Activated CD4-positive, alpha-beta T cell treated with anti-CD3 and anti-CD28 coated beads for 36 hours (primary cell): ENCODE measurements around the gene TDRD3. TPM values are rescaled to one million over a fixed set of nuclear protein-coding genes. Genes with fewer than 3 reads are reported as not detected.

Source experiments
- ATAC-seq: fragments of 200-7000 bp; cut with Tn5 transposase; one replicate; pipeline ENCODE4 v1.10.0; 2021; ENCODE audit warnings: mild to moderate bottlenecking, moderate library complexity
- CTCF ChIA-PET: fragments of 350-600 bp; sonication (Branson Sonifier 250); formaldehyde crosslinking; loops from one replicate; lab custom pipeline; 2021; ENCODE audit warnings: antibody characterized with exemption; lab: Charles Lee
- POLR2A ChIA-PET: fragments of 350-600 bp; sonication (Branson Sonifier 250); formaldehyde crosslinking; loops from one replicate; lab custom pipeline; 2021; ENCODE audit warnings: antibody characterized with exemption, inconsistent platforms; lab: Charles Lee
- DNase-seq: peaks from one replicate; pipeline ENCODE4 v3.0.0-alpha.2; 2020
- H3K27ac Mint-ChIP-seq: one replicate; pipeline ENCODE4 v1.8.0; 2021; ENCODE audit warnings: mixed read lengths
- H3K27me3 Mint-ChIP-seq: one replicate; pipeline ENCODE4 v1.8.0; 2021; ENCODE audit warnings: mixed read lengths
- H3K36me3 Mint-ChIP-seq: one replicate; pipeline ENCODE4 v1.8.0; 2021; ENCODE audit warnings: low read depth, mixed read lengths
- H3K4me1 Mint-ChIP-seq: one replicate; pipeline ENCODE4 v1.8.0; 2021; ENCODE audit warnings: mixed read lengths
- H3K4me3 Mint-ChIP-seq: one replicate; pipeline ENCODE4 v1.8.0; 2021; ENCODE audit warnings: mild to moderate bottlenecking, moderate library complexity, mixed read lengths
- H3K9me3 Mint-ChIP-seq: one replicate; pipeline ENCODE4 v1.8.0; 2021; ENCODE audit warnings: low read depth, mixed read lengths
- intact Hi-C, 2 experiments: fragments of 100-400 bp; cut with DNase I in 1 of 2; cut with micrococcal nuclease in 1 of 2; formaldehyde crosslinking; loops; one replicate each; pipeline versions ENCODE4 v1.14.2 to v1.15.1; 2022 to 2024; cut with DNase I, micrococcal nuclease
- total RNA-seq, 2 experiments: library from RNA; stranded (reverse); gene quantifications; one replicate each; pipeline ENCODE4 v1.2.3, GENCODE V29; 2021

Gene TDRD3
- total RNA-seq, 2 experiments from 2014 or later: 15.8 to 16.4 TPM

DNA sequence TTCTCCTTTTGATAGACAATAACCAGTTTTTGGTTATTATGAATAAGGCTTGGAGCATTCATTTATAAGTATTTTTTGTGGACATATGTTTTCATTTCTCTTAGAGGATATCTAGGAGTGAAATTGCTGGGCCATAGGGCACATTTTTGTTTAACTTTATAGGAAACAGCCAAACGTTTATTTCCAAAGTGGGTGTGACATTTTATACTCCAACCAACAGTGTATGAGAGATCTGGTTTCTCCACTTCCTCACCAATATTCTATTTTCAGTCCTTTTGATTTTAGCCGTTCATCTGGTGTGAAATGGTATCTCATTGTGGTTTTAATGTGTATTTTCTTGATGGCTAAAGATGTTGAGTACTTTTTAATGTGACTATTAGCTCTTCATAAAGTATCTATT, 21.9 kb downstream of the TDRD3 start:
- Mint-ChIP-seq H3K27ac (no peak overlapping the region), H3K4me1 (peaks cover 16% of the 10 kb centered on the region), H3K36me3 (peaks cover 5% of the 10 kb centered on the region), H3K27me3 (no peaks in the 10 kb centered on the region), H3K4me3 (no peak overlapping the region), H3K9me3 (peaks cover 5% of the 10 kb centered on the region)
- ATAC-seq (no peak), DNase-seq (no peak)
- ChIA-PET POLR2A (no interaction called here), CTCF (no interaction called here)
- intact Hi-C loops: loop anchor here in 1 of 2 experiments (5.0 kb wide), 1 partner anchor 257 kb away; the partner anchor contains the start of gene DIAPH3

DNA sequence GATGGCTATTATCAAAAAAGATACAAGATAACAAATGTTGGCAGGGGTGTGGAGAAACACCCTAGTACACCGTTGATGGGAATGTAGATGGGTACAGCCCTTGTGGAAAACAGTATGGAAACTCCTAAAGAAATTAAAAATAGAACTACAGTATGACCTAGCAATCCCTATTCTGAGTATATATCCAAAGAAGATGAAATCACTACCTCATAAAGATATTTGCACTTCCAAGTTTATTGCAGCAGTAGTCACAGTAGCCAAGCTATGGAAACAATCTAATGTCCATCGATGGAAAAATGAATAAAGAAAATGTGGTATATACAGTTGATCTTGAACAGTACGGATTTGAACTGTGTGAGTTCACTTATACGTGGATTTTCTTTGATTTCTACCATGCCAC, 28.3 kb downstream of the TDRD3 start:
- ATAC-seq: no peak
- ChIA-PET POLR2A (no interaction called here), CTCF (no interaction called here)
- intact Hi-C loops: no loop called here
- Mint-ChIP-seq H3K36me3 (no peaks in the 10 kb centered on the region), H3K27me3 (no peaks in the 10 kb centered on the region), H3K4me1 (peaks cover 25% of the 10 kb centered on the region), H3K27ac (no peak overlapping the region), H3K9me3 (no peaks in the 10 kb centered on the region), H3K4me3 (no peak overlapping the region)
- no peak for DNase-seq

DNA sequence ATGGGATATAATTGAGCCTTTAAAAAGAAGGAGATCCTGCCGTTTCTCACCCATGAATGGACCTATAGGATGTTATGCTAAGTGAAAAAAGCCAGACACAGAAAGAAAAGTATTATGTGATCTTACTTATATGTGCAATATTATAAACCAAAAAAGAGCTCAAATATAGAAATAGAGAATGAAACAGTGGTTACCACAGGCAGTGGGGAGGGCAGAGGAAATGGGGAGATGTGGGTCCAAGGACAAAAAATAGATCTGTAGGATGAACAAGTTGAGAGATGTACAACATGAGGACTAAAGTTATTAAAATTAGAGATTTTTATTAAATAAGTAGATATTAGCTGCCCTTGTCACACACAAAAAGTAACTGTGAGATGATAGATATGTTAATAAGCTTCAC, 29.1 kb downstream of the TDRD3 start:
- DNase-seq (no peak), ATAC-seq (no peak)
- Mint-ChIP-seq H3K4me1 (peaks cover 25% of the 10 kb centered on the region), H3K9me3 (no peaks in the 10 kb centered on the region), H3K27ac (no peak overlapping the region), H3K4me3 (no peak overlapping the region), H3K27me3 (no peaks in the 10 kb centered on the region), H3K36me3 (no peaks in the 10 kb centered on the region)
- POLR2A ChIA-PET: interaction anchor here (0.6 kb wide), 1 partner anchor 30 kb away, joined by 3 read pairs; no protein-coding TSS in a partner anchor
- CTCF ChIA-PET: no interaction called here
- intact Hi-C loops: no loop called here

DNA sequence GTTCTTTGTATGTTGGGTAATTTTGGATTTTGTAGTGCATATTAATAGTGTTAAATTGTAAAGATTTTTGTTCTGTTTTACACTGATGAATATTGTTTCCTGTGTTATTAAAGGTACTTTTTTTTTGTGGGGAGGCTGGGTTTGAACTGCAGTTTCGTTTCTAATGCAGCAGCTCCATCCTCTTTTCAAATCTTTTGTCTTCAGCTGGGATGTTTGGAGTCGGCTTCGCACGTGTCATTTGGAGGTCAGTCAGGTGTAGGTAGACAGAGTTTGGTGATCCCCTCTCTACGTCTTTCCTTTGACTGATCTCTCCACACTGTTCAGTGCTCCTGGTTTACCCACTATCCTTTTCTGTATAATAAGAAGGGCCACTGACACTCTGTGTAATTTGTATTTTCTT, 30.3 kb downstream of the TDRD3 start:
- no peak for ATAC-seq
- POLR2A ChIA-PET: interaction anchor here (0.6 to 0.7 kb wide), 2 partner anchors 500 to 807 kb away, joined by 3 to 5 read pairs; no protein-coding TSS in a partner anchor

DNA sequence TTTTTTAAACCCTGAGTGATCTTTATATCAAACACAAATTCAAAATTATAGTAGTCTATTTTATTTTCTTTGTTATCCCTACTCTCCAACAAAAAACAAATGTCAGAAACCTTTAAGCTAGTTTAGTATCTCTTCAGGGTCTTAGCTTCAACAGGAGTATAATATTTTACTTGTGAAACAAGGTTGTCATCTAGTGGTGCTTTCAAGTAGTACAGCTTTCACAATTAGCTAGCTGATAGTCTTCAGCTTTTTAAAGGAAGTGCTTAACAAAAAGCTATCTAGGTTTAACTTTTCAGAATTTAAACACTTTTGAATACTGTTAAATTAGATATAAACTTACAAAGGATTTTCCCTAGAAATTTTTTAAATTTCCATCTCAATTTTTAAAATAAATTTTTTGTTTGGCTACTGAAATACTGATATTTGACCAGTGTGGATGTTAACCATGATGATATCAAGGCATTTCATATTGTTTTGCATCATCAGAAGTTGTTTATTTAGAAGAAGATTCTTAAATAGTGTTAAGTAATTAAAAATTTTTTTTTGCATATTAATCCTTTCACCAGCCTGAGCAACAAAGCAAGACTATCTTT, 34.2 kb downstream of the TDRD3 start:
- intact Hi-C loops: loop anchor here (1.0 to 5.0 kb wide), 7 partner anchors 35 to 1040 kb away; no protein-coding TSS in a partner anchor
- ChIA-PET CTCF (interaction anchor here (0.6 to 2.4 kb wide), 21 partner anchors 8 to 1040 kb away, joined by 3 to 16 read pairs (median 4); no protein-coding TSS in a partner anchor), POLR2A (no interaction called here)
- ATAC-seq: peak; percentile 80
- H3K27ac Mint-ChIP-seq: no peak overlapping the region
- no peaks in the 10 kb centered on the region for H3K27me3 Mint-ChIP-seq
- H3K4me1 Mint-ChIP-seq: peaks cover 25% of the 10 kb centered on the region
- DNase-seq: no peak
- H3K4me3 Mint-ChIP-seq: no peak overlapping the region
- H3K9me3 Mint-ChIP-seq: no peaks in the 10 kb centered on the region
- no peaks in the 10 kb centered on the region for H3K36me3 Mint-ChIP-seq

More for the DNA sequence above, 30.3 kb downstream of the TDRD3 start:
- Mint-ChIP-seq H3K27me3 (no peaks in the 10 kb centered on the region), H3K9me3 (no peaks in the 10 kb centered on the region), H3K4me3 (no peak overlapping the region), H3K36me3 (no peaks in the 10 kb centered on the region), H3K27ac (no peak overlapping the region), H3K4me1 (peaks cover 25% of the 10 kb centered on the region)
- intact Hi-C loops: no loop called here
- DNase-seq: no peak
- CTCF ChIA-PET: interaction anchor here (0.6 to 2.7 kb wide), 3 partner anchors 14 to 65 kb away, joined by 3 to 6 read pairs (median 5); no protein-coding TSS in a partner anchor

DNA sequence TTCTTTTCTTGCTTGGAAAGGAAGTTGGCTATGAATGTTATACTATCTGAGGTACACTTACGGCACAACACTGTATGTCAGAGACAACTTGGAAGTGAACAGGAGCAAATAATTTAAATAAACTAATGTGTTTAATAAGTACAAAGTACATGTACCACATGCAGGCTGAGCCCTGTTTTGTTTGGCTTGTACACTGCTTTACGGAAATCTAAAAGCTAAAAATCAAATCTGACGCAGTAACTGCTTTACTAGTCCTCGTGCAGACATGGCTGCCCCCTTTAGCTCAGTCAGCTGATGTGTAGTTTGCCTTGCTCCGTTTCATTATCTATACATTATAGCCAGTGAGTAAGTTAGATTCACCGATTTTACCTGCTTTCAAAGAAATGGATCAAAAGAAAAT, 36.5 kb downstream of the TDRD3 start:
- Mint-ChIP-seq H3K4me3 (no peak overlapping the region), H3K27me3 (no peaks in the 10 kb centered on the region), H3K27ac (no peak overlapping the region), H3K9me3 (no peaks in the 10 kb centered on the region), H3K36me3 (no peaks in the 10 kb centered on the region), H3K4me1 (peaks cover 22% of the 10 kb centered on the region)
- CTCF ChIA-PET: interaction anchor here (0.7 to 1.0 kb wide), 2 partner anchors 16 to 43 kb away, joined by 4 read pairs; no protein-coding TSS in a partner anchor
- POLR2A ChIA-PET: no interaction called here
- DNase-seq: no peak
- no peak for ATAC-seq
- intact Hi-C loops: loop anchor here in 1 of 2 experiments (5.0 kb wide), 2 partner anchors 96 to 1041 kb away; no protein-coding TSS in a partner anchor

DNA sequence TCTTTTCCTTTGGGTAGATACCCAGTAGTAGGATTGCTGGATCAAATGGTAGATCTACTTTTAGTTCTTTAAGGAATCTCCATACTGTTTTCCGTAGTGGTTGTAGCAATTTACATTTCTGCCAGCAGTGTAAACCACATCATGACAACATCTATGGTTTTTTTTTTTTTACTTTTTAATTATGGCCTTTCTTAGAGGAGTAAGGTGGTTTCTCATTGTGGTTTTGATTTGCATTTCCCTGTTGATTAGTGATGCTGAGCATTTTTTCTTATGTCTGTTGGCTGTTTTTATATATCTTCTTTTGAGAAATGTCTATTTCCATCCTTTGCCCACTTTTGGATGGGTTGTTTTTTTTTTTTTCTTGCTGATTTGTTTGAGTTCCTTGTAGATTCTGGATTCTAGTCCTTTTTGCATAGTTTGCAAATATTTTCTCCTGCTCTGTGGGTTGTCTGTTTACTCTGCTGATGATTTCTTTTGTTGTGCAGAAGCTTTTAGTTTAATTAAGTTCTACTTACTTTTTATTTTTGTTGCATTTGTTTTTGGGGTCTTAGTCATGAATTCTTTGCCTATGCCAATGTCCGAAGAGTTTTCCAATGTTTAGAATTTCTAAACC, 38.8 kb downstream of the TDRD3 start:
- Mint-ChIP-seq H3K36me3 (no peaks in the 10 kb centered on the region), H3K9me3 (no peaks in the 10 kb centered on the region), H3K27me3 (no peaks in the 10 kb centered on the region), H3K4me1 (peaks cover 23% of the 10 kb centered on the region), H3K27ac (no peak overlapping the region), H3K4me3 (no peak overlapping the region)
- intact Hi-C loops: no loop called here
- POLR2A ChIA-PET: no interaction called here
- ATAC-seq: no peak
- CTCF ChIA-PET: no interaction called here
- no peak for DNase-seq

DNA sequence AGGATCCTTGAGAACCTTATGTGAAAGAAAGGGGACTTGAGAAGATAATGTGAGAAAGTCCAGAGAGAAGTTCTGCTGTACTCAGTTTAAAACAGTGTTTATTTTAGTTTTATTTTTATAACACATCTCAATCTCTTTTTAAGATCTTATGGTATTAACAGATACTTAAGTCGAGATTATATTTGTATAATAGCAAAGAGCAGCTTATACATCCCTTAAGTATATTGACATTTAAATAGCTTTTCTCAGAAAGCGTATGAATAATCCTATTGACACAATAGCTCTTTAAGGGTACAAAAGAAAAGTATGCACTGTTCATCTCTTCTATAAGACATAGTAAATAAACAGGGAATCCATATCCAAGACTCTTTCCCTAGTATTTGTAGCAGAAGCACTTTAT, 42.2 kb downstream of the TDRD3 start:
- H3K4me3 Mint-ChIP-seq: no peak overlapping the region
- POLR2A ChIA-PET: interaction anchor here (0.5 kb wide), 1 partner anchor 77 kb away, joined by 3 read pairs; no protein-coding TSS in a partner anchor
- CTCF ChIA-PET: interaction anchor here (0.5 to 2.7 kb wide), 5 partner anchors 8 to 341 kb away, joined by 3 to 15 read pairs (median 4); no protein-coding TSS in a partner anchor
- DNase-seq (no peak), ATAC-seq (no peak)
- no peaks in the 10 kb centered on the region for H3K36me3 Mint-ChIP-seq
- peaks cover 23% of the 10 kb centered on the region for H3K4me1 Mint-ChIP-seq
- intact Hi-C loops: no loop called here
- H3K27me3 Mint-ChIP-seq: no peaks in the 10 kb centered on the region
- H3K9me3 Mint-ChIP-seq: no peaks in the 10 kb centered on the region
- H3K27ac Mint-ChIP-seq: no peak overlapping the region

DNA sequence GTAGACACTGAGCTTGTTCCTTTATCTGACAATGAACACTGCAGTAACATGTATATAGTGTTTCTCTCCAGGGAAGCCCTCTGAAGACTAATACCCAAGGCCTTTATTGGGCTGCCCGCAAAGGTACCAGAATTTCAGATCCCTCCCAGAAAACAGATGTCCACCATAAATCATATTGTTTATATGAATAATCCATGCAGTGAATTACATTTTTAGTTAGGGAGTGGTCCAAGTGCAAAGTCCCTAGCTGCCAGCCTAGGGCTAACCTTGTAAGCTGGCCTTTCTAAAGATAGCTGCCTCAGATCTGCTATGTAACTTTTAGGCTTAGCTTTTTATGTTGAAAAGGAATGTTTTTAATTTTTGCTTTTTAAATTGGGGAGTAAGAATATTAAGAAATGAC, 44.7 kb downstream of the TDRD3 start:
- intact Hi-C loops: no loop called here
- H3K36me3 Mint-ChIP-seq: no peaks in the 10 kb centered on the region

DNA sequence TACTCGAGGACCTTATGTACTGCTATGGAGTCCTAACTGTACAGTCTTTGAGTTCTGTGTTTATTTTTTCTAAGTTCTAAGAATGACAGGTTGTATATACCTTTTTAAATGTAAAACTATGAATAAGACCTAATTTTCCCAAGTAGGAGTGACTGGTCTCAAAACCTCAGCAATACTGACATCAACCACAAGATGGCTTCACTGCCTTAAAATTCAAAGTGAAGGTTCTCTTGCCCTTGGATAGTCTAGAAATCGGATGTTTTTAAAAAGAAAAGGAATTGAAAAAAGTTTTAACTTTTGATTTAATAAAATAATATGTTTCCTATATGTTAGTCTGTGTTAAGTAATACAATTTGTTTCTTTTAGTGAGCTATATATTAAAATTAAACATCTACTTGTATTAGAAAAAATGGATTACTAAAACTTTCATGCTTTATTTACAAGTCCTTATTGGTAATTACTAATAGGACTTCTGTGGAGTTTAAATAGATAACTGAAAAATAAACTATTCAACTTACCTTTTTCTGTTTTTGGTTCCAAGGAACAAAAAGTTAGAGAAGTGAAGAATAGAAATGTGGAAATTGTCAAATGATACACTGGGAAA, 52.0 kb downstream of the TDRD3 start:
- no peak overlapping the region for H3K27ac Mint-ChIP-seq
- CTCF ChIA-PET: interaction anchor here (0.7 to 2.9 kb wide), 10 partner anchors 9 to 1119 kb away, joined by 3 to 15 read pairs (median 4); no protein-coding TSS in a partner anchor
- ATAC-seq (peak; percentile 39), DNase-seq (peak; percentile 9)
- no peaks in the 10 kb centered on the region for H3K4me1 Mint-ChIP-seq
- intact Hi-C loops: no loop called here
- POLR2A ChIA-PET: no interaction called here
- no peaks in the 10 kb centered on the region for H3K27me3 Mint-ChIP-seq
- peaks cover 4% of the 10 kb centered on the region for H3K36me3 Mint-ChIP-seq
- H3K4me3 Mint-ChIP-seq: no peak overlapping the region
- H3K9me3 Mint-ChIP-seq: no peaks in the 10 kb centered on the region

More for the DNA sequence above, 44.7 kb downstream of the TDRD3 start:
- Mint-ChIP-seq H3K9me3 (no peaks in the 10 kb centered on the region), H3K27ac (no peak overlapping the region), H3K4me3 (no peak overlapping the region), H3K27me3 (no peaks in the 10 kb centered on the region), H3K4me1 (peaks cover 9% of the 10 kb centered on the region)
- no peak for DNase-seq
- CTCF ChIA-PET: interaction anchor here (1.6 kb wide), 1 partner anchor 13 kb away, joined by 6 read pairs; no protein-coding TSS in a partner anchor
- no peak for ATAC-seq
- POLR2A ChIA-PET: no interaction called here

DNA sequence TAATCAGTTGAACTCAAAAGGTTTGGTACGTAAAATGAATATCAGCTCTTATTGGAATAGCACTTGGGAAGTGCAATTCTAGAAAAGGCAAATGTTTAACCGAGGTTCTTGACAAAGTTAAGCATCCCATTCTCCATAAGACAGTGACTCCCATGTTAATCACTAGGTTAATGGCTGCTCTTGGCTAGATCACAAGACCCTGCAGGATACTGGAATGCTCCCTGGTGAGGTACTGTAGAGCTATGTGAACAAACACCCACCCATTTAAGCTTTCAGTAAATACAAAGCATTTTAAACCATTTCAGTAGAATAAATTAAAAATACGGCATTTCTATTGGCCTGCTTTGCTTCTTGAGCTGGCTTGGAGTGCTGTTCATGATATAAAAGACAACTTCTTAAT, 56.5 kb downstream of the TDRD3 start:
- H3K9me3 Mint-ChIP-seq: no peaks in the 10 kb centered on the region
- CTCF ChIA-PET: interaction anchor here (0.7 to 0.9 kb wide), 2 partner anchors 8 to 14 kb away, joined by 3 to 4 read pairs; no protein-coding TSS in a partner anchor
- ATAC-seq (no peak), DNase-seq (no peak)
- no peak overlapping the region for H3K27ac Mint-ChIP-seq
- intact Hi-C loops: loop anchor here in 1 of 2 experiments (5.0 kb wide), 1 partner anchor 959 kb away; no protein-coding TSS in a partner anchor
- peaks cover 4% of the 10 kb centered on the region for H3K36me3 Mint-ChIP-seq
- H3K4me1 Mint-ChIP-seq: no peaks in the 10 kb centered on the region
- POLR2A ChIA-PET: no interaction called here
- no peak overlapping the region for H3K4me3 Mint-ChIP-seq
- H3K27me3 Mint-ChIP-seq: no peaks in the 10 kb centered on the region
